Measurements from ENCODE around the gene GATC.
A peak's percentile ranks its signal among the peaks of the same experiment; 100 is the strongest.

GATC gene

GRCh38 chr12:120468325-120468820, 22.1 kb downstream of the GATC start:
- Histone ChIP-seq H3K79me1 (ENCODE audit: low read length) (peaks cover 11% of the 10 kb centered on the region), H2BK12ac (ENCODE audit: low read length) (no peak overlapping the region), H2AFZ (ENCODE audit: insufficient read depth, low read length, poor library complexity) (peak overlapping the region; percentile 56), H2AK5ac (ENCODE audit: low read length) (no peak overlapping the region), H3K36me3 (ENCODE audit: control insufficient read depth in 1 of 2, insufficient read depth in 2 of 2, low read length in 2 of 2) (peaks cover 16 to 27% of the 10 kb centered on the region in 2 experiments), H3K4me3 (ENCODE audit: low read depth, low read length) (peak overlapping the region; percentile 99), H3K27ac (ENCODE audit: low read depth, low read length) (peak overlapping the region; percentile 88), H2BK120ac (ENCODE audit: insufficient read depth, low read length, poor library complexity) (peak overlapping the region; percentile 91), H3K27me3 (ENCODE audit: insufficient read depth, low read length) (no peaks in the 10 kb centered on the region), H2BK5ac (ENCODE audit: low read depth, low read length, poor library complexity) (peak overlapping the region; percentile 91), H4K8ac (ENCODE audit: low read depth, low read length) (peak overlapping the region; percentile 89), H3K4me2 (ENCODE audit: low read length) (peak overlapping the region; percentile 81), H4K12ac (ENCODE audit: low read depth, low read length) (no peak overlapping the region), H3K4ac (ENCODE audit: low read depth, low read length) (peak overlapping the region; percentile 99), H3K4me1 (ENCODE audit: control insufficient read depth in 1 of 2, insufficient read depth in 2 of 2, low read length in 2 of 2) (peaks cover 4 to 8% of the 10 kb centered on the region in 2 experiments), H3K14ac (ENCODE audit: low read length) (no peak overlapping the region), H3K23ac (ENCODE audit: low read length) (no peak overlapping the region), H3K18ac (ENCODE audit: low read length) (no peak overlapping the region), H3K79me2 (ENCODE audit: control insufficient read depth, insufficient read depth, low read length, poor library complexity) (peaks cover 20% of the 10 kb centered on the region), H3K9me3 (ENCODE audit: insufficient read depth, low read depth, low read length) (no peaks in the 10 kb centered on the region), H3K9ac (ENCODE audit: low read length) (peak overlapping the region; percentile 87), H4K91ac (ENCODE audit: low read depth, low read length) (peak overlapping the region; percentile 87)
- peak; percentile 85 to 94 for DNase-seq
- WGBS (ENCODE audit: extremely low coverage, insufficient coverage, insufficient read length) = no CpG with 5 or more reads among the region's 23 CpGs

GRCh38 chr12:120468821-120469449, 22.7 kb downstream of the GATC start:
- peaks cover 8 to 10% of the 10 kb centered on the region in 2 experiments for H3K4me1 ChIP-seq (ENCODE audit: control insufficient read depth in 1 of 2, insufficient read depth in 2 of 2, low read length in 2 of 2)

GRCh38 chr12:120469450-120470149, 23.4 kb downstream of the GATC start, which contains the start of gene SRSF9:
Gene SRSF9 (minus strand): TSS chr12:120469748. CDS start chr12:120469609, 139 bp downstream.
- Histone ChIP-seq H3K4me3 (ENCODE audit: low read depth, low read length) (peak within 1 kb of the TSS; percentile 99), H2BK12ac (ENCODE audit: low read length) (no peak within 1 kb of the TSS), H3K9me3 (ENCODE audit: insufficient read depth, low read depth, low read length) (no peaks in the 10 kb centered on the region), H2AK5ac (ENCODE audit: low read length) (peak within 1 kb of the TSS; percentile 79), H3K27ac (ENCODE audit: low read depth, low read length) (peak within 1 kb of the TSS; percentile 88), H2BK120ac (ENCODE audit: insufficient read depth, low read length, poor library complexity) (peak within 1 kb of the TSS; percentile 91), H4K91ac (ENCODE audit: low read depth, low read length) (peak within 1 kb of the TSS; percentile 91), H3K18ac (ENCODE audit: low read length) (peak within 1 kb of the TSS; percentile 93), H4K12ac (ENCODE audit: low read depth, low read length) (peak within 1 kb of the TSS; percentile 67), H3K23ac (ENCODE audit: low read length) (no peak within 1 kb of the TSS), H3K79me1 (ENCODE audit: low read length) (peaks cover 11% of the 10 kb centered on the region), H3K14ac (ENCODE audit: low read length) (peak within 1 kb of the TSS; percentile 97), H3K9ac (ENCODE audit: low read length) (peak within 1 kb of the TSS; percentile 96), H2BK5ac (ENCODE audit: low read depth, low read length, poor library complexity) (peak within 1 kb of the TSS; percentile 91), H4K8ac (ENCODE audit: low read depth, low read length) (peak within 1 kb of the TSS; percentile 89), H2AFZ (ENCODE audit: insufficient read depth, low read length, poor library complexity) (peak within 1 kb of the TSS; percentile 81), H3K36me3 (ENCODE audit: control insufficient read depth in 1 of 2, insufficient read depth in 2 of 2, low read length in 2 of 2) (peaks cover 11 to 18% of the 10 kb centered on the region in 2 experiments), H3K79me2 (ENCODE audit: control insufficient read depth, insufficient read depth, low read length, poor library complexity) (peaks cover 20% of the 10 kb centered on the region), H3K27me3 (ENCODE audit: insufficient read depth, low read length) (no peaks in the 10 kb centered on the region), H3K4me2 (ENCODE audit: low read length) (peak within 1 kb of the TSS; percentile 86), H3K4ac (ENCODE audit: low read depth, low read length) (peak within 1 kb of the TSS; percentile 99), H3K4me1 (ENCODE audit: control insufficient read depth in 1 of 2, insufficient read depth in 2 of 2, low read length in 2 of 2) (peaks cover 10 to 13% of the 10 kb centered on the region in 2 experiments)
- DNase-seq = peak; percentile 96 to 99
- WGBS (ENCODE audit: extremely low coverage, insufficient coverage, insufficient read length) = no CpG with 5 or more reads among the region's 88 CpGs

More at GRCh38 chr12:120468821-120469449, 22.7 kb downstream of the GATC start:
- peak overlapping the region; percentile 99 for H3K4me3 ChIP-seq (ENCODE audit: low read depth, low read length)
- peak overlapping the region; percentile 93 for H3K18ac ChIP-seq (ENCODE audit: low read length)
- H3K9me3 ChIP-seq (ENCODE audit: insufficient read depth, low read depth, low read length) = no peaks in the 10 kb centered on the region
- no peak overlapping the region for H2BK12ac ChIP-seq (ENCODE audit: low read length)
- peak overlapping the region; percentile 91 for H4K91ac ChIP-seq (ENCODE audit: low read depth, low read length)
- H3K36me3 ChIP-seq (ENCODE audit: control insufficient read depth in 1 of 2, insufficient read depth in 2 of 2, low read length in 2 of 2) = peaks cover 12 to 22% of the 10 kb centered on the region in 2 experiments
- H2AFZ ChIP-seq (ENCODE audit: insufficient read depth, low read length, poor library complexity) = peak overlapping the region; percentile 56
- peak overlapping the region; percentile 96 for H3K9ac ChIP-seq (ENCODE audit: low read length)
- peak overlapping the region; percentile 67 for H4K12ac ChIP-seq (ENCODE audit: low read depth, low read length)
- peak overlapping the region; percentile 89 for H4K8ac ChIP-seq (ENCODE audit: low read depth, low read length)
- H3K14ac ChIP-seq (ENCODE audit: low read length) = peak overlapping the region; percentile 97
- peak overlapping the region; percentile 91 for H2BK120ac ChIP-seq (ENCODE audit: insufficient read depth, low read length, poor library complexity)
- peaks cover 11% of the 10 kb centered on the region for H3K79me1 ChIP-seq (ENCODE audit: low read length)
- H3K79me2 ChIP-seq (ENCODE audit: control insufficient read depth, insufficient read depth, low read length, poor library complexity) = peaks cover 20% of the 10 kb centered on the region
- no peaks in the 10 kb centered on the region for H3K27me3 ChIP-seq (ENCODE audit: insufficient read depth, low read length)
- peak overlapping the region; percentile 99 for H3K4ac ChIP-seq (ENCODE audit: low read depth, low read length)
- no peak for DNase-seq
- WGBS (ENCODE audit: extremely low coverage, insufficient coverage, insufficient read length) = no CpG with 5 or more reads among the region's 57 CpGs
- peak overlapping the region; percentile 91 for H2BK5ac ChIP-seq (ENCODE audit: low read depth, low read length, poor library complexity)
- H2AK5ac ChIP-seq (ENCODE audit: low read length) = peak overlapping the region; percentile 79
- peak overlapping the region; percentile 88 for H3K27ac ChIP-seq (ENCODE audit: low read depth, low read length)
- H3K4me2 ChIP-seq (ENCODE audit: low read length) = peak overlapping the region; percentile 86
- no peak overlapping the region for H3K23ac ChIP-seq (ENCODE audit: low read length)

- no peaks in the 10 kb centered on the region for H3K27me3 ChIP-seq (ENCODE audit: insufficient read depth, low read length)
Measured at GRCh38 chr12:120470150-120470784, 24.0 kb downstream of the GATC start.

More at GRCh38 chr12:120470150-120470784, 24.0 kb downstream of the GATC start:
- Histone ChIP-seq H3K4ac (ENCODE audit: low read depth, low read length) (peak overlapping the region; percentile 42), H3K79me2 (ENCODE audit: control insufficient read depth, insufficient read depth, low read length, poor library complexity) (peaks cover 20% of the 10 kb centered on the region), H3K14ac (ENCODE audit: low read length) (peak overlapping the region; percentile 44), H3K27ac (ENCODE audit: low read depth, low read length) (peak overlapping the region; percentile 2), H3K23ac (ENCODE audit: low read length) (no peak overlapping the region), H3K4me1 (ENCODE audit: control insufficient read depth in 1 of 2, insufficient read depth in 2 of 2, low read length in 2 of 2) (peaks cover 10 to 16% of the 10 kb centered on the region in 2 experiments), H3K18ac (ENCODE audit: low read length) (peak overlapping the region; percentile 49), H4K8ac (ENCODE audit: low read depth, low read length) (peak overlapping the region; percentile 59), H3K79me1 (ENCODE audit: low read length) (peaks cover 11% of the 10 kb centered on the region), H2BK5ac (ENCODE audit: low read depth, low read length, poor library complexity) (peak overlapping the region; percentile 17), H4K12ac (ENCODE audit: low read depth, low read length) (peak overlapping the region; percentile 23), H3K4me2 (ENCODE audit: low read length) (peak overlapping the region; percentile 86), H3K9ac (ENCODE audit: low read length) (peak overlapping the region; percentile 87), H2BK12ac (ENCODE audit: low read length) (no peak overlapping the region), H2BK120ac (ENCODE audit: insufficient read depth, low read length, poor library complexity) (peak overlapping the region; percentile 15), H2AFZ (ENCODE audit: insufficient read depth, low read length, poor library complexity) (peak overlapping the region; percentile 81), H3K36me3 (ENCODE audit: control insufficient read depth in 1 of 2, insufficient read depth in 2 of 2, low read length in 2 of 2) (peaks cover 11 to 14% of the 10 kb centered on the region in 2 experiments), H3K4me3 (ENCODE audit: low read depth, low read length) (peak overlapping the region; percentile 83), H3K9me3 (ENCODE audit: insufficient read depth, low read depth, low read length) (no peaks in the 10 kb centered on the region), H4K91ac (ENCODE audit: low read depth, low read length) (peak overlapping the region; percentile 52), H2AK5ac (ENCODE audit: low read length) (no peak overlapping the region)
- no CpG with 5 or more reads among the region's 26 CpGs for WGBS (ENCODE audit: extremely low coverage, insufficient coverage, insufficient read length)
- DNase-seq = peak in 1 of 2 donors; percentile 21
